SU-DHL-6 (cell line): ENCODE results near the gene KCNN3.

Experiments used
- H2AFZ ChIP-seq: fragments of 200-600 bp; sonication (generic); 2 replicates; pipeline ENCODE4 v1.6.1; 2014; ENCODE audit warnings: low read depth, mild to moderate bottlenecking, moderate library complexity, mixed read lengths, antibody characterized with exemption, low read length; ENCODE audit not compliant: severe bottlenecking
- H3F3A ChIP-seq: fragments of 200-600 bp; shearing (Covaris generic); 2 replicates; pipeline ENCODE4 v1.6.0; 2016; ENCODE audit warnings: antibody characterized with exemption, mild to moderate bottlenecking; ENCODE audit not compliant: insufficient read depth
- H3K27ac ChIP-seq: fragments of 200-600 bp; sonication (generic); 2 replicates; pipeline ENCODE4 v1.5.1; 2016; ENCODE audit warnings: low read depth, mild to moderate bottlenecking, low read length, moderate library complexity, mixed read lengths
- H3K27me3 ChIP-seq: fragments of 200-600 bp; sonication (generic), shearing (Covaris generic); 2 replicates; pipeline ENCODE4 v1.6.0; 2014; ENCODE audit warnings: mild to moderate bottlenecking, low read length
- H3K36me3 ChIP-seq: fragments of 200-600 bp; sonication (generic); 2 replicates; pipeline ENCODE4 v1.6.1; 2014; ENCODE audit warnings: mild to moderate bottlenecking, low read length, mixed read lengths
- H3K4me2 ChIP-seq: fragments of 300-600, 200-600 bp; shearing (Covaris generic), sonication (generic); 2 replicates; pipeline ENCODE4 v1.6.0; 2014; ENCODE audit warnings: low read length, low read depth, mild to moderate bottlenecking; ENCODE audit not compliant: poor library complexity, severe bottlenecking
- H3K4me3 ChIP-seq: fragments of 200-600 bp; sonication (generic); 2 replicates; pipeline ENCODE4 v1.5.1; 2014; ENCODE audit warnings: antibody characterized with exemption, low read length, mild to moderate bottlenecking, mixed read lengths; ENCODE audit not compliant: insufficient read depth, poor library complexity, severe bottlenecking
- H3K79me2 ChIP-seq: fragments of 200-600 bp; sonication (generic); 2 replicates; pipeline ENCODE4 v1.6.1; 2014; ENCODE audit warnings: mild to moderate bottlenecking, low read length, moderate library complexity; ENCODE audit not compliant: insufficient read depth
- H3K9ac ChIP-seq: fragments of 200-600 bp; sonication (generic); 2 replicates; pipeline ENCODE4 v1.7.0; 2014; ENCODE audit warnings: mild to moderate bottlenecking, low read length
- H3K9me2 ChIP-seq: fragments of 200-600 bp; sonication (generic); replicated peaks from 2 replicates; pipeline ENCODE4 v1.6.1; 2014; ENCODE audit warnings: low read length; ENCODE audit not compliant: insufficient read depth
- H3K9me3 ChIP-seq: fragments of 200-600 bp; sonication (generic); 2 replicates; pipeline ENCODE4 v1.6.1; 2014; ENCODE audit warnings: low read length, mixed read lengths; ENCODE audit not compliant: insufficient read depth
- H4K20me1 ChIP-seq: fragments of 200-600 bp; sonication (generic); 2 replicates; pipeline ENCODE4 v1.6.1; 2014; ENCODE audit warnings: low read depth, mild to moderate bottlenecking, antibody characterized with exemption, low read length, moderate library complexity, mixed read lengths
- CTCF ChIP-seq: fragments of 200-600 bp; sonication (generic); IDR thresholded peaks from one replicate; pipeline ENCODE4 v1.5.1; 2017; ENCODE audit warnings: antibody characterized with exemption, mild to moderate bottlenecking, low read length, moderate library complexity; ENCODE audit not compliant: insufficient read depth, poor library complexity, severe bottlenecking
- EZH2phosphoT487 ChIP-seq: fragments of 200-600 bp; sonication (generic), shearing (Covaris generic); conservative IDR thresholded peaks from 2 replicates; pipeline ENCODE4 v1.6.1; 2018; ENCODE audit warnings: mild to moderate bottlenecking, antibody characterized with exemption, low read length, moderate library complexity, mixed read lengths

Gene KCNN3

GRCh38 chr1:154888757-154889156 is 18.7 kb upstream of the KCNN3 start:
- no peaks in the 10 kb centered on the region for H3K36me3 ChIP-seq

GRCh38 chr1:154886281-154887015 is 16.4 kb upstream of the KCNN3 start:
- TF ChIP-seq CTCF (no peak), EZH2phosphoT487 (no peak)
- Histone ChIP-seq H3K4me2 (no peak overlapping the region), H3K9ac (no peak overlapping the region), H3K36me3 (no peaks in the 10 kb centered on the region), H3K9me3 (no peaks in the 10 kb centered on the region), H2AFZ (no peak overlapping the region), H4K20me1 (no peaks in the 10 kb centered on the region), H3K79me2 (no peaks in the 10 kb centered on the region), H3K4me3 (no peak overlapping the region), H3K27ac (no peak overlapping the region), H3K9me2 (no peaks in the 10 kb centered on the region), H3F3A (no peaks in the 10 kb centered on the region), H3K27me3 (no peaks in the 10 kb centered on the region)

More at GRCh38 chr1:154888757-154889156, 18.7 kb upstream of the KCNN3 start:
- Histone ChIP-seq H3K9me3 (no peaks in the 10 kb centered on the region), H4K20me1 (no peaks in the 10 kb centered on the region), H3K4me2 (no peak overlapping the region), H3K27ac (no peak overlapping the region), H2AFZ (no peak overlapping the region), H3K4me3 (no peak overlapping the region), H3K27me3 (no peaks in the 10 kb centered on the region), H3K9ac (no peak overlapping the region), H3K9me2 (no peaks in the 10 kb centered on the region), H3K79me2 (no peaks in the 10 kb centered on the region), H3F3A (no peaks in the 10 kb centered on the region)
- TF ChIP-seq EZH2phosphoT487 (no peak), CTCF (no peak)

- no peak overlapping the region for H3K4me2 ChIP-seq
Measured at GRCh38 chr1:154884869-154885701, 15.0 kb upstream of the KCNN3 start.

More at GRCh38 chr1:154884869-154885701, 15.0 kb upstream of the KCNN3 start:
- no peak overlapping the region for H3K9ac ChIP-seq
- no peaks in the 10 kb centered on the region for H3K79me2 ChIP-seq
- TF ChIP-seq CTCF: no peak
- TF ChIP-seq EZH2phosphoT487: no peak
- H3K36me3 ChIP-seq: no peaks in the 10 kb centered on the region
- H3K9me3 ChIP-seq: no peaks in the 10 kb centered on the region
- H4K20me1 ChIP-seq: no peaks in the 10 kb centered on the region
- no peak overlapping the region for H2AFZ ChIP-seq
- H3K4me3 ChIP-seq: no peak overlapping the region
- H3K27me3 ChIP-seq: no peaks in the 10 kb centered on the region
- no peaks in the 10 kb centered on the region for H3K9me2 ChIP-seq
- no peak overlapping the region for H3K27ac ChIP-seq
- H3F3A ChIP-seq: no peaks in the 10 kb centered on the region
